ENCODE results near the gene VSIG4. TPM values are rescaled to one million over a fixed set of nuclear protein-coding genes. Genes with fewer than 3 reads are reported as not detected.

VSIG4 gene
- total RNA-seq, 1 experiment from 2014 or later: not detected

DNA sequence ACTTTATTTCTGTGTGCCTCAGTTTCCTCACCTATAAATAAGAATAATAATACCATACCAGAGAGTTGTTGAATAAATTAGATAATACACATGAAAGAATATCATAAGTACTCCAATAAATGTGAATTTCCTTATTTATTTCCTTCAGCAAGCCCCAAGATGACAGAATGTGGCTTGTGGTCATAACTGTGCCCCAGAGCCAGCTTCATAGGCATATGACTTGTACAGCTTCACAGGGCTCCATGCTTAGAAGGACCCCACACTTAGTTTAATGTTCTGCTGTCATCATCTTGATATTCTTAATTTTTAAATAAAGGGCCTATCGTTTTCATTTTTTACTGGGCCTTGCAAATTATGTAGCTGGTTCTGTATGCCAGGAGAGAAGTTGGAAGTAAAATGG is 25.3 kb downstream of the VSIG4 start:
- Mint-ChIP-seq H3K36me3 (ENCODE audit: insufficient read depth in 1 of 3, low read depth in 3 of 3) (no peaks in the 10 kb centered on the region), H3K27ac (no peak overlapping the region), H3K4me3 (no peak overlapping the region), H3K27me3 (ENCODE audit: low read depth) (no peaks in the 10 kb centered on the region), H3K9me3 (peaks cover 46 to 61% of the 10 kb centered on the region in 2 experiments), H3K4me1 (no peaks in the 10 kb centered on the region)
- Histone ChIP-seq H2BK15ac (ENCODE audit: low read depth, low read length) (no peak overlapping the region), H3K56ac (ENCODE audit: insufficient read length, low read depth, low read length) (no peak overlapping the region), H3K79me1 (ENCODE audit: insufficient read depth, low read depth, low read length, poor library complexity, severe bottlenecking) (no peaks in the 10 kb centered on the region), H4K20me1 (ENCODE audit: control insufficient read depth, insufficient read depth, insufficient read length) (no peaks in the 10 kb centered on the region), H3K4me1 (ENCODE audit: insufficient read depth, low read length) (no peaks in the 10 kb centered on the region), H3K79me2 (ENCODE audit: insufficient read depth, low read length) (no peaks in the 10 kb centered on the region), H4K8ac (replicated peaks; ENCODE audit: insufficient read length, low read depth, low read length) (no peak overlapping the region), H3K18ac (ENCODE audit: insufficient read length, low read depth, low read length) (no peak overlapping the region), H3K23me2 (ENCODE audit: insufficient read length, low read depth, low read length, poor library complexity, severe bottlenecking) (no peaks in the 10 kb centered on the region), H3K4me2 (ENCODE audit: insufficient read depth, insufficient read length, low read length) (no peak overlapping the region), H2AFZ (ENCODE audit: low read length) (no peak overlapping the region), H3K27me3 (ENCODE audit: insufficient read depth, low read length) (no peaks in the 10 kb centered on the region), H3K14ac (ENCODE audit: insufficient read depth, low read length) (no peak overlapping the region), H2BK20ac (ENCODE audit: low read depth, low read length, poor library complexity, severe bottlenecking) (no peak overlapping the region), H3T11ph (ENCODE audit: low read length) (no peak overlapping the region), H4K5ac (ENCODE audit: insufficient read length, low read depth, low read length) (no peak overlapping the region), H3K4ac (ENCODE audit: low read depth, low read length) (no peak overlapping the region), H3K27ac (ENCODE audit: insufficient read length, low read depth, low read length) (no peak overlapping the region), H2BK120ac (ENCODE audit: low read depth, low read length, poor library complexity, severe bottlenecking) (no peak overlapping the region), H2AK5ac (ENCODE audit: insufficient read length, low read length) (no peak overlapping the region), H3K9me3 (ENCODE audit: control insufficient read depth, low read depth, low read length) (peaks cover 58% of the 10 kb centered on the region), H3K9ac (ENCODE audit: extremely low read depth, insufficient read length, low read length) (no peak overlapping the region), H2BK5ac (ENCODE audit: insufficient read length, low read length) (no peak overlapping the region), H2BK12ac (ENCODE audit: insufficient read length, low read depth, low read length) (no peak overlapping the region), H4K91ac (ENCODE audit: insufficient read length, low read depth, low read length) (no peak overlapping the region), H3K23ac (ENCODE audit: insufficient read length, low read depth, low read length) (no peak overlapping the region)
- no peak for DNase-seq
- no CpG with 5 or more reads among the region's 1 CpG for WGBS (ENCODE audit: extremely low coverage, insufficient read length, low lambda C conversion rate)
- TF ChIP-seq, protein P1, sequence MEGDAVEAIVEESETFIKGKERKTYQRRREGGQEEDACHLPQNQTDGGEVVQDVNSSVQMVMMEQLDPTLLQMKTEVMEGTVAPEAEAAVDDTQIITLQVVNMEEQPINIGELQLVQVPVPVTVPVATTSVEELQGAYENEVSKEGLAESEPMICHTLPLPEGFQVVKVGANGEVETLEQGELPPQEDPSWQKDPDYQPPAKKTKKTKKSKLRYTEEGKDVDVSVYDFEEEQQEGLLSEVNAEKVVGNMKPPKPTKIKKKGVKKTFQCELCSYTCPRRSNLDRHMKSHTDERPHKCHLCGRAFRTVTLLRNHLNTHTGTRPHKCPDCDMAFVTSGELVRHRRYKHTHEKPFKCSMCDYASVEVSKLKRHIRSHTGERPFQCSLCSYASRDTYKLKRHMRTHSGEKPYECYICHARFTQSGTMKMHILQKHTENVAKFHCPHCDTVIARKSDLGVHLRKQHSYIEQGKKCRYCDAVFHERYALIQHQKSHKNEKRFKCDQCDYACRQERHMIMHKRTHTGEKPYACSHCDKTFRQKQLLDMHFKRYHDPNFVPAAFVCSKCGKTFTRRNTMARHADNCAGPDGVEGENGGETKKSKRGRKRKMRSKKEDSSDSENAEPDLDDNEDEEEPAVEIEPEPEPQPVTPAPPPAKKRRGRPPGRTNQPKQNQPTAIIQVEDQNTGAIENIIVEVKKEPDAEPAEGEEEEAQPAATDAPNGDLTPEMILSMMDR (conservative IDR thresholded peaks at IDR 0.05): no peak
